Measurements from ENCODE around the gene SERINC2. TPM values are rescaled to one million over a fixed set of nuclear protein-coding genes. Genes with fewer than 3 reads are reported as not detected.

SERINC2 gene
- total and polyA plus RNA-seq, 2 experiments from 2014 or later, result 20.5 to 23.3 TPM

DNA sequence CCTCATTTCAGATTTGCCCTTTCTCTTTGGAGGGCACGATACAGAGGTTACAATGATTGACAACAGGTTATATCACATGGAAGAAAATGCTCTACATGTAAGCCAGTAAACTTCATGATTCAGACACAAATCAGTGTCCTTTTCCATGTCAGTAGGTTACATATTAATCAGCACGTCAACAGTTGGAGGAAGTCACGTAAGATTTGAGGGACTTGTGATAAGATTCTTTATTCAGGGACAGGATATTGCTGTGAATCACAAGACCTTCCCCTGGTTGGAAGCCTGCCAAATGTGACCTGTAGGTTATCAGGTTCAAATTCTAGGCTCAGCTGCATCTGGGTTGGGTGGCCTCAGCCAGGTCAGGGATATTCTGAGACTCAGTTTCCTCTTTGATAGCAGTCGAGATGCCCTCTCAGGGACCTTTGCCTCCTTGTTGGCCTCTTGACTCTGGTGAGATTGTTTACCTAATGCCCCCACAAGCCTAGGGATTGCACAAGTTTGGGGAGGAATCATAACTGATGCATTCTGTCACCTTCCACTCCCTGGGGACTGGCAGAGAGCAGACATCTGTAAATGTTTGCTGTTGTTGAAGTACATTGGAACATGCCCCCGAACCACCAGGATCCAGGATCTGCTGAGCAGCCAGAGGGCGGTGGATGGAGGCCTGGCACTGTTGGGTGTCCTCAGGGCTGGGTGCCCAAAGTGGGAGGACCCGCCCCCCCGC is 31.9 kb downstream of the SERINC2 start:
- no peak overlapping the region for H3K4me3 Mint-ChIP-seq
- Histone ChIP-seq H3K27ac (ENCODE audit: low read depth) (no peak overlapping the region), H4K20me1 (replicated peaks; ENCODE audit: insufficient read depth) (no peaks in the 10 kb centered on the region), H3K4me3 (no peak overlapping the region), H3K27me3 (ENCODE audit: insufficient read depth) (no peaks in the 10 kb centered on the region), H3K79me2 (replicated peaks; ENCODE audit: insufficient read depth) (no peaks in the 10 kb centered on the region), H3F3A (replicated peaks; ENCODE audit: low read depth) (no peaks in the 10 kb centered on the region), H3K4me1 (ENCODE audit: insufficient read depth) (no peaks in the 10 kb centered on the region), H3K4me2 (no peak overlapping the region), H2AFZ (no peak overlapping the region), H3K9me2 (ENCODE audit: insufficient read depth) (no peaks in the 10 kb centered on the region; the same call in 1 of the 2 replicates), H3K36me3 (ENCODE audit: insufficient read depth) (no peaks in the 10 kb centered on the region)
- no peak overlapping the region for H3K27ac Mint-ChIP-seq
- H3K4me1 Mint-ChIP-seq, result no peaks in the 10 kb centered on the region
- no peaks in the 10 kb centered on the region for H3K36me3 Mint-ChIP-seq (ENCODE audit: low read depth)
- peaks cover 4% of the 10 kb centered on the region for H3K27me3 Mint-ChIP-seq (ENCODE audit: insufficient read depth, low read depth, poor library complexity)
- peaks cover 26% of the 10 kb centered on the region for H3K9me3 Mint-ChIP-seq
- TF ChIP-seq, protein P1, sequence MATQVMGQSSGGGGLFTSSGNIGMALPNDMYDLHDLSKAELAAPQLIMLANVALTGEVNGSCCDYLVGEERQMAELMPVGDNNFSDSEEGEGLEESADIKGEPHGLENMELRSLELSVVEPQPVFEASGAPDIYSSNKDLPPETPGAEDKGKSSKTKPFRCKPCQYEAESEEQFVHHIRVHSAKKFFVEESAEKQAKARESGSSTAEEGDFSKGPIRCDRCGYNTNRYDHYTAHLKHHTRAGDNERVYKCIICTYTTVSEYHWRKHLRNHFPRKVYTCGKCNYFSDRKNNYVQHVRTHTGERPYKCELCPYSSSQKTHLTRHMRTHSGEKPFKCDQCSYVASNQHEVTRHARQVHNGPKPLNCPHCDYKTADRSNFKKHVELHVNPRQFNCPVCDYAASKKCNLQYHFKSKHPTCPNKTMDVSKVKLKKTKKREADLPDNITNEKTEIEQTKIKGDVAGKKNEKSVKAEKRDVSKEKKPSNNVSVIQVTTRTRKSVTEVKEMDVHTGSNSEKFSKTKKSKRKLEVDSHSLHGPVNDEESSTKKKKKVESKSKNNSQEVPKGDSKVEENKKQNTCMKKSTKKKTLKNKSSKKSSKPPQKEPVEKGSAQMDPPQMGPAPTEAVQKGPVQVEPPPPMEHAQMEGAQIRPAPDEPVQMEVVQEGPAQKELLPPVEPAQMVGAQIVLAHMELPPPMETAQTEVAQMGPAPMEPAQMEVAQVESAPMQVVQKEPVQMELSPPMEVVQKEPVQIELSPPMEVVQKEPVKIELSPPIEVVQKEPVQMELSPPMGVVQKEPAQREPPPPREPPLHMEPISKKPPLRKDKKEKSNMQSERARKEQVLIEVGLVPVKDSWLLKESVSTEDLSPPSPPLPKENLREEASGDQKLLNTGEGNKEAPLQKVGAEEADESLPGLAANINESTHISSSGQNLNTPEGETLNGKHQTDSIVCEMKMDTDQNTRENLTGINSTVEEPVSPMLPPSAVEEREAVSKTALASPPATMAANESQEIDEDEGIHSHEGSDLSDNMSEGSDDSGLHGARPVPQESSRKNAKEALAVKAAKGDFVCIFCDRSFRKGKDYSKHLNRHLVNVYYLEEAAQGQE (IDR thresholded peaks at IDR 0.05; ENCODE audit: unreplicated experiment), result no peak
- TF ChIP-seq NANOG (IDR thresholded peaks at IDR 0.05; ENCODE audit: borderline replicate concordance), result no peak
- TF ChIP-seq, protein P2, sequence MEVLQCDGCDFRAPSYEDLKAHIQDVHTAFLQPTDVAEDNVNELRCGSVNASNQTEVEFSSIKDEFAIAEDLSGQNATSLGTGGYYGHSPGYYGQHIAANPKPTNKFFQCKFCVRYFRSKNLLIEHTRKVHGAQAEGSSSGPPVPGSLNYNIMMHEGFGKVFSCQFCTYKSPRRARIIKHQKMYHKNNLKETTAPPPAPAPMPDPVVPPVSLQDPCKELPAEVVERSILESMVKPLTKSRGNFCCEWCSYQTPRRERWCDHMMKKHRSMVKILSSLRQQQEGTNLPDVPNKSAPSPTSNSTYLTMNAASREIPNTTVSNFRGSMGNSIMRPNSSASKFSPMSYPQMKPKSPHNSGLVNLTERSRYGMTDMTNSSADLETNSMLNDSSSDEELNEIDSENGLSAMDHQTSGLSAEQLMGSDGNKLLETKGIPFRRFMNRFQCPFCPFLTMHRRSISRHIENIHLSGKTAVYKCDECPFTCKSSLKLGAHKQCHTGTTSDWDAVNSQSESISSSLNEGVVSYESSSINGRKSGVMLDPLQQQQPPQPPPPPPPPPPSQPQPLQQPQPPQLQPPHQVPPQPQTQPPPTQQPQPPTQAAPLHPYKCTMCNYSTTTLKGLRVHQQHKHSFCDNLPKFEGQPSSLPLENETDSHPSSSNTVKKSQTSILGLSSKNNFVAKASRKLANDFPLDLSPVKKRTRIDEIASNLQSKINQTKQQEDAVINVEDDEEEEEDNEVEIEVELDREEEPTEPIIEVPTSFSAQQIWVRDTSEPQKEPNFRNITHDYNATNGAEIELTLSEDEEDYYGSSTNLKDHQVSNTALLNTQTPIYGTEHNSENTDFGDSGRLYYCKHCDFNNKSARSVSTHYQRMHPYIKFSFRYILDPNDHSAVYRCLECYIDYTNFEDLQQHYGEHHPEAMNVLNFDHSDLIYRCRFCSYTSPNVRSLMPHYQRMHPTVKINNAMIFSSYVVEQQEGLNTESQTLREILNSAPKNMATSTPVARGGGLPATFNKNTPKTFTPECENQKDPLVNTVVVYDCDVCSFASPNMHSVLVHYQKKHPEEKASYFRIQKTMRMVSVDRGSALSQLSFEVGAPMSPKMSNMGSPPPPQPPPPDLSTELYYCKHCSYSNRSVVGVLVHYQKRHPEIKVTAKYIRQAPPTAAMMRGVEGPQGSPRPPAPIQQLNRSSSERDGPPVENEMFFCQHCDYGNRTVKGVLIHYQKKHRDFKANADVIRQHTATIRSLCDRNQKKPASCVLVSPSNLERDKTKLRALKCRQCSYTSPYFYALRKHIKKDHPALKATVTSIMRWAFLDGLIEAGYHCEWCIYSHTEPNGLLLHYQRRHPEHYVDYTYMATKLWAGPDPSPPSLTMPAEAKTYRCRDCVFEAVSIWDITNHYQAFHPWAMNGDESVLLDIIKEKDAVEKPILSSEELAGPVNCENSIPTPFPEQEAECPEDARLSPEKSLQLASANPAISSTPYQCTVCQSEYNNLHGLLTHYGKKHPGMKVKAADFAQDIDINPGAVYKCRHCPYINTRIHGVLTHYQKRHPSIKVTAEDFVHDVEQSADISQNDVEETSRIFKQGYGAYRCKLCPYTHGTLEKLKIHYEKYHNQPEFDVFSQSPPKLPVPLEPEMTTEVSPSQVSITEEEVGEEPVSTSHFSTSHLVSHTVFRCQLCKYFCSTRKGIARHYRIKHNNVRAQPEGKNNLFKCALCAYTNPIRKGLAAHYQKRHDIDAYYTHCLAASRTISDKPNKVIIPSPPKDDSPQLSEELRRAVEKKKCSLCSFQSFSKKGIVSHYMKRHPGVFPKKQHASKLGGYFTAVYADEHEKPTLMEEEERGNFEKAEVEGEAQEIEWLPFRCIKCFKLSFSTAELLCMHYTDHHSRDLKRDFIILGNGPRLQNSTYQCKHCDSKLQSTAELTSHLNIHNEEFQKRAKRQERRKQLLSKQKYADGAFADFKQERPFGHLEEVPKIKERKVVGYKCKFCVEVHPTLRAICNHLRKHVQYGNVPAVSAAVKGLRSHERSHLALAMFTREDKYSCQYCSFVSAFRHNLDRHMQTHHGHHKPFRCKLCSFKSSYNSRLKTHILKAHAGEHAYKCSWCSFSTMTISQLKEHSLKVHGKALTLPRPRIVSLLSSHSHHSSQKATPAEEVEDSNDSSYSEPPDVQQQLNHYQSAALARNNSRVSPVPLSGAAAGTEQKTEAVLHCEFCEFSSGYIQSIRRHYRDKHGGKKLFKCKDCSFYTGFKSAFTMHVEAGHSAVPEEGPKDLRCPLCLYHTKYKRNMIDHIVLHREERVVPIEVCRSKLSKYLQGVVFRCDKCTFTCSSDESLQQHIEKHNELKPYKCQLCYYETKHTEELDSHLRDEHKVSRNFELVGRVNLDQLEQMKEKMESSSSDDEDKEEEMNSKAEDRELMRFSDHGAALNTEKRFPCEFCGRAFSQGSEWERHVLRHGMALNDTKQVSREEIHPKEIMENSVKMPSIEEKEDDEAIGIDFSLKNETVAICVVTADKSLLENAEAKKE (CRISPR knock-in tag; IDR thresholded peaks at IDR 0.05), result no peak
- no peak for TF ChIP-seq ZNF114 (CRISPR knock-in tag; IDR thresholded peaks at IDR 0.05)
- no peak for TF ChIP-seq EZH2 (IDR thresholded peaks at IDR 0.05; ENCODE audit: low read depth, unreplicated experiment)
- TF ChIP-seq EZH2phosphoT487 (IDR thresholded peaks at IDR 0.05; ENCODE audit: unreplicated experiment), result no peak
- TF ChIP-seq JUNB (IDR thresholded peaks at IDR 0.05; ENCODE audit: unreplicated experiment), result no peak
- TF ChIP-seq ETS1 (IDR thresholded peaks at IDR 0.05), result no peak
- TF ChIP-seq ZNF331 (CRISPR knock-in tag; IDR thresholded peaks at IDR 0.05; ENCODE audit: low read depth), result no peak
- TF ChIP-seq CREB1 (CRISPR knock-in tag; IDR thresholded peaks at IDR 0.05; ENCODE audit: low read depth), result no peak
- TF ChIP-seq, protein P3, sequence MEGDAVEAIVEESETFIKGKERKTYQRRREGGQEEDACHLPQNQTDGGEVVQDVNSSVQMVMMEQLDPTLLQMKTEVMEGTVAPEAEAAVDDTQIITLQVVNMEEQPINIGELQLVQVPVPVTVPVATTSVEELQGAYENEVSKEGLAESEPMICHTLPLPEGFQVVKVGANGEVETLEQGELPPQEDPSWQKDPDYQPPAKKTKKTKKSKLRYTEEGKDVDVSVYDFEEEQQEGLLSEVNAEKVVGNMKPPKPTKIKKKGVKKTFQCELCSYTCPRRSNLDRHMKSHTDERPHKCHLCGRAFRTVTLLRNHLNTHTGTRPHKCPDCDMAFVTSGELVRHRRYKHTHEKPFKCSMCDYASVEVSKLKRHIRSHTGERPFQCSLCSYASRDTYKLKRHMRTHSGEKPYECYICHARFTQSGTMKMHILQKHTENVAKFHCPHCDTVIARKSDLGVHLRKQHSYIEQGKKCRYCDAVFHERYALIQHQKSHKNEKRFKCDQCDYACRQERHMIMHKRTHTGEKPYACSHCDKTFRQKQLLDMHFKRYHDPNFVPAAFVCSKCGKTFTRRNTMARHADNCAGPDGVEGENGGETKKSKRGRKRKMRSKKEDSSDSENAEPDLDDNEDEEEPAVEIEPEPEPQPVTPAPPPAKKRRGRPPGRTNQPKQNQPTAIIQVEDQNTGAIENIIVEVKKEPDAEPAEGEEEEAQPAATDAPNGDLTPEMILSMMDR (conservative IDR thresholded peaks at IDR 0.05; ENCODE audit: low read depth in 2 of 2), result no peak
- no peak for TF ChIP-seq POLR2AphosphoS5 (IDR thresholded peaks at IDR 0.05; ENCODE audit: low read depth)
- no peak for TF ChIP-seq STAT1 (IDR thresholded peaks at IDR 0.05; ENCODE audit: unreplicated experiment)
- ATAC-seq (no peak), DNase-seq (ENCODE audit: low spot score) (no peak)

Data from GM23338 (cell line).